Keratinocyte (primary cell): ENCODE measurements around the gene ZNF664.

Source experiments
- CTCF ChIP-seq, 3 experiments: IDR thresholded peaks in 1 of 3; conservative IDR thresholded peaks in 1 of 3; optimal IDR thresholded peaks in 1 of 3; 2 replicates in 2 of 3; 3 replicates in 1 of 3; pipeline versions ENCODE3 to v1.5.1; 2011; ENCODE audit warnings: low read length in 3 of 3, mild to moderate bottlenecking in 3 of 3, moderate library complexity in 2 of 3, control low read depth in 1 of 3, inconsistent platforms in 1 of 3; ENCODE audit not compliant: insufficient read depth in 2 of 3; ENCODE audit errors: extremely low read depth in 1 of 3
- EZH2 ChIP-seq: IDR thresholded peaks from one replicate; pipeline ENCODE4 v1.6.1; 2012; ENCODE audit warnings: inconsistent platforms, mild to moderate bottlenecking, low read length, moderate library complexity

- TF ChIP-seq CTCF (optimal IDR thresholded peaks at IDR 0.05 in 1 of 3, IDR thresholded peaks at IDR 0.05 in 1 of 3, conservative IDR thresholded peaks at IDR 0.05 in 1 of 3; ENCODE audit: extremely low read depth in 1 of 3, insufficient read depth in 2 of 3, low read length in 3 of 3) (no peak), EZH2 (no peak)
Measured at GRCh38 chr12:123940627-123940966, 32.4 kb upstream of the ZNF664 start.
